OCI-LY3 (cell line): Measurements from ENCODE around the gene GSG1.

Experiments
- CTCF ChIP-seq: fragments of 200-600, 300-600 bp; sonication (generic); IDR thresholded peaks from 2 replicates; pipeline ENCODE4 v1.5.1; 2014; ENCODE audit warnings: antibody characterized with exemption, low read length, low read depth
- EZH2phosphoT487 ChIP-seq: fragments of 200-600 bp; shearing (Covaris generic); IDR thresholded peaks from 2 replicates; pipeline ENCODE4 v1.6.1; 2018; ENCODE audit warnings: antibody characterized with exemption, mixed run types, low read depth

- TF ChIP-seq CTCF (no peak), EZH2phosphoT487 (no peak)
Observed at GRCh38 chr12:13125996-13126395, 22.5 kb upstream of the GSG1 start.
